ENCODE data around the gene RBM24.

DNA sequence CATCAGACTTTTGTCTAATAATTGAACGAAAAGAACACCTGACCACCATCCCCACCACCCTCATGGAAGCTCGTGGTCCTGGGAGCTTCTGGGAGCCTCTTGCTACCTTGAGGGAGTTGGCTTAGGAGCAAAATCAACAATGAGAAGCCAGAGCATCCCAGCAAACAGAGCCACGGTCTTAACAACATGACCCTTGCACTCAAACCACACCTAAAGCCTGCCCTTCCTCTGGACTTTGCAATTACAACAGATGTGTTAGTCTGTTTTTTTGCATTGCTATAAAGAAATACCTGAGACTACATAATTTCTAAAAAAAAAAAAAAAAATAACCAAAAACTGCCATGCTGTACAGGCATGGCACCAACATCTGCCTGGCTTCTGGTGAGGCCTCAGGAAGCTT, 9.5 kb upstream of the RBM24 start:
- TF ChIP-seq, protein P1, sequence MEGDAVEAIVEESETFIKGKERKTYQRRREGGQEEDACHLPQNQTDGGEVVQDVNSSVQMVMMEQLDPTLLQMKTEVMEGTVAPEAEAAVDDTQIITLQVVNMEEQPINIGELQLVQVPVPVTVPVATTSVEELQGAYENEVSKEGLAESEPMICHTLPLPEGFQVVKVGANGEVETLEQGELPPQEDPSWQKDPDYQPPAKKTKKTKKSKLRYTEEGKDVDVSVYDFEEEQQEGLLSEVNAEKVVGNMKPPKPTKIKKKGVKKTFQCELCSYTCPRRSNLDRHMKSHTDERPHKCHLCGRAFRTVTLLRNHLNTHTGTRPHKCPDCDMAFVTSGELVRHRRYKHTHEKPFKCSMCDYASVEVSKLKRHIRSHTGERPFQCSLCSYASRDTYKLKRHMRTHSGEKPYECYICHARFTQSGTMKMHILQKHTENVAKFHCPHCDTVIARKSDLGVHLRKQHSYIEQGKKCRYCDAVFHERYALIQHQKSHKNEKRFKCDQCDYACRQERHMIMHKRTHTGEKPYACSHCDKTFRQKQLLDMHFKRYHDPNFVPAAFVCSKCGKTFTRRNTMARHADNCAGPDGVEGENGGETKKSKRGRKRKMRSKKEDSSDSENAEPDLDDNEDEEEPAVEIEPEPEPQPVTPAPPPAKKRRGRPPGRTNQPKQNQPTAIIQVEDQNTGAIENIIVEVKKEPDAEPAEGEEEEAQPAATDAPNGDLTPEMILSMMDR (IDR thresholded peaks at IDR 0.05), result no peak
- no peak for TF ChIP-seq POLR2A (IDR thresholded peaks at IDR 0.05)

Data from breast epithelium (tissue), 3 donors.